Smooth muscle cell (in vitro differentiated cells): ENCODE data around the gene PRKCA. TPM values are rescaled to one million over a fixed set of nuclear protein-coding genes. Genes with fewer than 3 reads are reported as not detected.

Experiments
- DNase-seq: peaks from one replicate; lab custom pipeline; 2025; ENCODE audit not compliant: unreplicated experiment; lab: John Stamatoyannopoulos, UW
- H2AFZ ChIP-seq: fragments of 200-600 bp; sonication (generic); 2 replicates; pipeline ENCODE4 v1.6.0; 2016; ENCODE audit warnings: antibody characterized with exemption, low read depth, mild to moderate bottlenecking
- H3F3A ChIP-seq: fragments of 200-600 bp; sonication (generic); 2 replicates; pipeline ENCODE4 v1.6.0; 2017; ENCODE audit warnings: antibody characterized with exemption, low read depth
- H3K27ac ChIP-seq: fragments of 200-600 bp; sonication (generic); 2 replicates; pipeline ENCODE4 v1.5.1; 2016; ENCODE audit warnings: low read depth, mild to moderate bottlenecking
- H3K27me3 ChIP-seq: fragments of 200-600 bp; sonication (generic); 2 replicates; pipeline ENCODE4 v1.6.1; 2016; ENCODE audit warnings: low read depth, mild to moderate bottlenecking
- H3K36me3 ChIP-seq: fragments of 200-600 bp; sonication (generic); 2 replicates; pipeline ENCODE4 v1.5.1; 2016; ENCODE audit warnings: low read depth
- H3K4me1 ChIP-seq: fragments of 200-600 bp; sonication (generic); 2 replicates; pipeline ENCODE4 v1.5.1; 2016; ENCODE audit warnings: low read depth
- H3K4me2 ChIP-seq: fragments of 200-600 bp; sonication (generic); 2 replicates; pipeline ENCODE4 v1.6.0; 2016; ENCODE audit warnings: mild to moderate bottlenecking
- H3K4me3 ChIP-seq: fragments of 200-600 bp; sonication (generic); 2 replicates; pipeline ENCODE4 v1.5.1; 2016; ENCODE audit warnings: mild to moderate bottlenecking
- H3K79me2 ChIP-seq: fragments of 200-600 bp; sonication (generic); 2 replicates; pipeline ENCODE4 v1.6.0; 2016; ENCODE audit warnings: low read depth, mild to moderate bottlenecking
- H3K9ac ChIP-seq: fragments of 200-600 bp; sonication (generic); 2 replicates; pipeline ENCODE4 v1.6.0; 2016; ENCODE audit warnings: low read depth
- H3K9me3 ChIP-seq: fragments of 200-600 bp; sonication (generic); replicated peaks from 2 replicates; pipeline ENCODE4 v1.5.1; 2016; ENCODE audit warnings: low read depth
- H4K20me1 ChIP-seq: fragments of 200-600 bp; sonication (generic); 2 replicates; pipeline ENCODE4 v1.6.0; 2016; ENCODE audit warnings: low read depth
- WGBS: methylation state at CpG from one replicate; pipeline ENCODE4 v1.1.7; 2016; ENCODE audit warnings: low lambda C conversion rate; 5-methylcytosine and 5-hydroxymethylcytosine counted together
- polyA plus RNA-seq: library from polyadenylated mRNA; unstranded; fragments of >200 nt; fragmentation: Nextera tagmentation; extraction: Ambion mirVana; gene quantifications from 2 replicates; pipeline ENCODE4 v1.2.1, GENCODE V29; 2016
- total RNA-seq: library from RNA; depleted of rRNA; stranded (reverse); fragments of >200 nt; gene quantifications from 2 replicates; pipeline ENCODE4 v1.2.3, GENCODE V29; 2014
- TF ChIP-seq, protein P1 (sequence below): fragments of 200-600 bp; sonication (generic); IDR thresholded peaks from 2 replicates; pipeline ENCODE4 v1.5.1; 2017; ENCODE audit warnings: borderline replicate concordance, mild to moderate bottlenecking, antibody characterized with exemption; ENCODE audit not compliant: insufficient read depth, poor library complexity, severe bottlenecking

Gene PRKCA
- total and polyA plus RNA-seq, 2 experiments from 2014 or later: 0.78 to 7.1 TPM

DNA sequence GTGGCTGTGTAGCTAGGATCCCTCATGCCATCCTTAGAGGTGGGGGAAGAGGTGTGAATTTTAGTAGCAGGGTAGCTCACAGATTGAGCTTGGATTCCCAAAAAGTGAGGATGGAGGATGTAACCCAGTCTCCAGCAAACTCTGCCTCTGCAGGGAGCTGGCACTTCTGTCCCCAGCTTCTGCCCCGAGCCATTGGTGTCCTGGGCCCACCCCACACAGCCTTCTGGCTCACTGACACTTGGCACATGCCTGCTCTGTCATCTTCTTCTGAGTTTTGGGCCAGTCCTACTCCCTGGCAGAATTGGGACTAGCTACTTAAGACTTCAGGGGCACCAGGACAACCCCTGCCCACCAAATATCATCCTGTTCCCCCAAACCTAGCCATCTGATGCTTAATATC is 534.8 kb downstream of the PRKCA start:
- Histone ChIP-seq H3K36me3 (no peaks in the 10 kb centered on the region), H3K9me3 (no peaks in the 10 kb centered on the region), H3K4me3 (no peak overlapping the region), H3F3A (no peaks in the 10 kb centered on the region), H3K27me3 (peaks cover 62% of the 10 kb centered on the region), H4K20me1 (no peaks in the 10 kb centered on the region), H3K79me2 (no peaks in the 10 kb centered on the region), H3K4me1 (no peaks in the 10 kb centered on the region), H2AFZ (no peak overlapping the region), H3K9ac (no peak overlapping the region), H3K27ac (no peak overlapping the region), H3K4me2 (no peak overlapping the region)
- WGBS: 93% methylated on average over 1 of the region's 1 CpG
- DNase-seq: no peak
- TF ChIP-seq, protein P1, sequence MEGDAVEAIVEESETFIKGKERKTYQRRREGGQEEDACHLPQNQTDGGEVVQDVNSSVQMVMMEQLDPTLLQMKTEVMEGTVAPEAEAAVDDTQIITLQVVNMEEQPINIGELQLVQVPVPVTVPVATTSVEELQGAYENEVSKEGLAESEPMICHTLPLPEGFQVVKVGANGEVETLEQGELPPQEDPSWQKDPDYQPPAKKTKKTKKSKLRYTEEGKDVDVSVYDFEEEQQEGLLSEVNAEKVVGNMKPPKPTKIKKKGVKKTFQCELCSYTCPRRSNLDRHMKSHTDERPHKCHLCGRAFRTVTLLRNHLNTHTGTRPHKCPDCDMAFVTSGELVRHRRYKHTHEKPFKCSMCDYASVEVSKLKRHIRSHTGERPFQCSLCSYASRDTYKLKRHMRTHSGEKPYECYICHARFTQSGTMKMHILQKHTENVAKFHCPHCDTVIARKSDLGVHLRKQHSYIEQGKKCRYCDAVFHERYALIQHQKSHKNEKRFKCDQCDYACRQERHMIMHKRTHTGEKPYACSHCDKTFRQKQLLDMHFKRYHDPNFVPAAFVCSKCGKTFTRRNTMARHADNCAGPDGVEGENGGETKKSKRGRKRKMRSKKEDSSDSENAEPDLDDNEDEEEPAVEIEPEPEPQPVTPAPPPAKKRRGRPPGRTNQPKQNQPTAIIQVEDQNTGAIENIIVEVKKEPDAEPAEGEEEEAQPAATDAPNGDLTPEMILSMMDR: no peak

DNA sequence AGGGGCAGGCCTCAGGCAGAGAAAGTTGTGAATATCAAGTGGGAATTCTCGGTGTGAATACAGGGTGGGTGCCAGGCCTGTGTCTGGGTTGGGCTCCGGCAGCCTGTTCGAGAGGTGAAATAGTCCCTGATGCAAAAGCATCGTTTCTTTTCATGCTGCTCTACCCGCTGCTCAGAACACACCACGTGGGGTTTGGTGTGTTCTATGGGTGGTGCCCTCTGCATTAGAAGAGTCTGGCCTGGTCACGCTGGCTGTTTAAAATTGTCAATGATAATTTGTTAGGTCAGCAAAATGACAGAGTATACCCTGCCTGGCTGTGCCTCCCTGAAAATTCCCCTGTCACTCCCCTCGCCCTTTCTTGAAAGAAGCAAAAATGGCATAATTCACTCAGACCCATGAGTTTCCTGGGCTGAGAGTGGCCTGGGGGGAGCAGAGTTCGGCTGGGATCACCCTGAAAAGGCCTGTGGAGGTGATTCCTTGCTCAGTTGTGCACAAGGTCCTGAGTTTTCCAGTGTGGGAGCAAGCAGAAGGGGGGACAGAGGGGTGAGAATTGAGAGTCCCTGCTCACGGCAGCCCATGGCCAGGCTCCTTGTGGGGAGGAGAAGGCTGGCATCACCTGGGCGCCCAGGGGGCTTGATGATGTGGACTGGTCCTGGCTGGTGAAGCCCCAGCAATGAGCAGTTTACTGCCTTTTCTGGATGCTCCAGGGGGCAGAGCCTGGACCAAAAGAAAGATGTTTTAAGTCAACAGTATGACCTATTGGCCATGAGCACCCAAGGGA is 535.7 kb downstream of the PRKCA start:
- H3K4me2 ChIP-seq: no peak overlapping the region
- no peaks in the 10 kb centered on the region for H3K36me3 ChIP-seq
- 79% methylated on average over 11 of the region's 11 CpGs for WGBS
- H4K20me1 ChIP-seq: no peaks in the 10 kb centered on the region
- peaks cover 58% of the 10 kb centered on the region for H3K27me3 ChIP-seq
- no peak for DNase-seq
- no peaks in the 10 kb centered on the region for H3K9me3 ChIP-seq
- H3F3A ChIP-seq: no peaks in the 10 kb centered on the region
- H2AFZ ChIP-seq: no peak overlapping the region
- H3K27ac ChIP-seq: no peak overlapping the region
- TF ChIP-seq, protein P1: no peak
- no peak overlapping the region for H3K9ac ChIP-seq
- H3K79me2 ChIP-seq: no peaks in the 10 kb centered on the region
- H3K4me3 ChIP-seq: no peak overlapping the region
- no peaks in the 10 kb centered on the region for H3K4me1 ChIP-seq

DNA sequence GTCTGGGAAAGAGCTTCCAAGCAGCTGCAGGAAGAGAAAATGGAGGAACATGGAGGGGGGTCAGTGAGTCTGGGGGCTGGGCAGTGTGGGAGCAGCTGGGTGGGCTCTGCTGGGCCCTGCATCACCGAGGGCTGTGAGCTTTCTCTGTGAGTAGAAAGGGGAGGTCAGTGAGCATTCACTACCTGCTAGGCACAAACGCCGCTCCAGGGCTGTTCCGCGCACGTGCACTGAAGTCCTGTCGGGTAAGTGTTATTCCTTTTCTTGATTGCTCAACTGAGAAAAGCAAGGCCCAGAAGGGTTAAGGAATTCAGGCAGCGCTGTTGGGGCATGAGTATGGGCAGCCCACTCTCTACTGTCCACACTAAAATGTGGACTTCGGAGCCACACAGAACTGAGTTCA is 537.2 kb downstream of the PRKCA start:
- Histone ChIP-seq H3K79me2 (no peaks in the 10 kb centered on the region), H3K4me2 (no peak overlapping the region), H3K36me3 (no peaks in the 10 kb centered on the region), H3K27me3 (peaks cover 46% of the 10 kb centered on the region), H4K20me1 (no peaks in the 10 kb centered on the region), H3K9ac (no peak overlapping the region), H3K4me1 (no peaks in the 10 kb centered on the region), H3K9me3 (no peaks in the 10 kb centered on the region), H3K4me3 (no peak overlapping the region), H3K27ac (no peak overlapping the region), H2AFZ (no peak overlapping the region), H3F3A (no peaks in the 10 kb centered on the region)
- TF ChIP-seq, protein P1: no peak
- DNase-seq: no peak
- 88% methylated on average over 9 of the region's 9 CpGs for WGBS

DNA sequence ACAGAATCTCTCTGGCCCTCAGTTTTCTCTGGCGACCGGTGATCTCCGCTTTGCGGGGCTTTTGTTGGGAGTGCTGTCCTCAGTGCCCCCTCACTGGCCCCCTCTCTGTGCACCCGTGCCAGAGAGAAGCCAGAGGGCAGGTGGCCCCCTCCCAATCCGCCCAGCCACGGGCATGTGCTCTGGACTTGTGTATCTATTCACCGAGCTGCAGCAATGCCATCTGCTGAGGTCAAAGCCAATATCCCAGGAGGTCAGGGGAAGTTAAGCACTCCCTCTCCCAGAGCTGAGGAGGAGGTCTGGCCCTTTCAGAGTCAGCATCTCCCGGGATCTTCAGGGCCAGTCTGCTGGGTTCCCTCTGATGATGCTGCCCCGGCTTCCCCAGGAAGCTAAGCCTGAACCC is 537.6 kb downstream of the PRKCA start:
- Histone ChIP-seq H3K27ac (no peak overlapping the region), H3K9ac (no peak overlapping the region), H3K4me2 (no peak overlapping the region), H3K79me2 (no peaks in the 10 kb centered on the region), H3K27me3 (peaks cover 42% of the 10 kb centered on the region), H3K4me1 (no peaks in the 10 kb centered on the region), H2AFZ (no peak overlapping the region), H3K9me3 (no peaks in the 10 kb centered on the region), H4K20me1 (no peaks in the 10 kb centered on the region), H3K4me3 (no peak overlapping the region), H3F3A (no peaks in the 10 kb centered on the region), H3K36me3 (no peaks in the 10 kb centered on the region)
- TF ChIP-seq, protein P1: no peak
- 93% methylated on average over 10 of the region's 10 CpGs for WGBS
- no peak for DNase-seq
